HG03432 (cell line): ENCODE measurements around the gene KRTAP10-9.
"Not testable (repeated sequence)": the region's sequence is repeated elsewhere in the genome, so short reads cannot be mapped to it uniquely, and the experiment has no call there.

Experiments
- ATAC-seq: cut with Tn5 transposase; IDR thresholded peaks from one replicate; pipeline ENCODE4 v1.9.1; 2021; ENCODE audit warnings: mild to moderate bottlenecking, moderate library complexity; ENCODE audit not compliant: unreplicated experiment

The KRTAP10-9 gene

GRCh38 chr21:44626673-44627143, at the start of gene KRTAP10-9:
Gene KRTAP10-9, plus strand, starts transcription at chr21:44627093. Its CDS starts 79 bp downstream, at chr21:44627172.
- ATAC-seq: no peak

GRCh38 chr21:44578371-44579055, 48.4 kb upstream of the KRTAP10-9 start:
- no peak for ATAC-seq

- ATAC-seq: no peak
Observed at GRCh38 chr21:44579056-44579832, 47.6 kb upstream of the KRTAP10-9 start.

GRCh38 chr21:44579833-44580144, 47.1 kb upstream of the KRTAP10-9 start:
- ATAC-seq: no peak

- ATAC-seq: not testable (repeated sequence)
Observed at GRCh38 chr21:44580231-44580821, 46.6 kb upstream of the KRTAP10-9 start, which contains the start of gene KRTAP10-5. Gene KRTAP10-5, minus strand, starts transcription at chr21:44580604. Its CDS starts 26 bp downstream, at chr21:44580578.

GRCh38 chr21:44581158-44581557, 45.7 kb upstream of the KRTAP10-9 start:
- no peak for ATAC-seq

GRCh38 chr21:44582055-44582454, 44.8 kb upstream of the KRTAP10-9 start:
- ATAC-seq: no peak

GRCh38 chr21:44583089-44583799, 43.6 kb upstream of the KRTAP10-9 start:
- no peak for ATAC-seq

- ATAC-seq: no peak
Observed at GRCh38 chr21:44583800-44584147, 43.1 kb upstream of the KRTAP10-9 start.

- ATAC-seq: no peak
Observed at GRCh38 chr21:44585892-44586291, 41.0 kb upstream of the KRTAP10-9 start.

GRCh38 chr21:44589094-44589493, 37.8 kb upstream of the KRTAP10-9 start:
- no peak for ATAC-seq

- ATAC-seq: no peak
Observed at GRCh38 chr21:44589586-44590305, 37.1 kb upstream of the KRTAP10-9 start.

- no peak for ATAC-seq
Observed at GRCh38 chr21:44590311-44590721, 36.6 kb upstream of the KRTAP10-9 start.

- ATAC-seq: not testable (repeated sequence)
Observed at GRCh38 chr21:44590897-44591800, 35.7 kb upstream of the KRTAP10-9 start.

GRCh38 chr21:44591801-44592130, 35.1 kb upstream of the KRTAP10-9 start:
- ATAC-seq: not testable (repeated sequence)

- ATAC-seq: no peak
Observed at GRCh38 chr21:44592446-44593311, 34.2 kb upstream of the KRTAP10-9 start, which contains the start of gene KRTAP10-6. Gene KRTAP10-6, minus strand, starts transcription at chr21:44592505. Its CDS starts 21 bp downstream, at chr21:44592484.

- no peak for ATAC-seq
Observed at GRCh38 chr21:44593598-44594405, 33.1 kb upstream of the KRTAP10-9 start.
